A549 (cell line): ENCODE measurements around the gene TLCD3A. TPM values are rescaled to one million over a fixed set of nuclear protein-coding genes. Genes with fewer than 3 reads are reported as not detected.

Experiments used
- ATAC-seq, 2 experiments: fragments of 200-7000 bp in 1 of 2; fragments of >200 bp in 1 of 2; cut with Nextera tagmentation in 1 of 2; cut with Tn5 transposase in 1 of 2; 3 replicates each; pipeline versions ENCODE4 v1.8.0 to v1.9.1; 2018 to 2020; ENCODE audit warnings: mild to moderate bottlenecking in 1 of 2, moderate library complexity in 1 of 2
- CTCF ChIA-PET: fragments of 300-600 bp; sonication (Branson Sonifier 250); formaldehyde crosslinking; extraction: SDS; loops from one replicate; lab custom pipeline; 2021; ENCODE audit warnings: antibody characterized with exemption, inconsistent platforms; lab: Yijun Ruan, JAX
- POLR2A ChIA-PET: fragments of 350-600 bp; formaldehyde crosslinking; extraction: SDS; loops from one replicate; lab custom pipeline; 2021; ENCODE audit warnings: antibody characterized with exemption, inconsistent platforms; lab: Yijun Ruan, JAX
- DNase-seq, 2 experiments: peaks; one replicate each; pipeline versions ENCODE4 v3.0.0 to v3.0.0-alpha.2; 2011 to 2016; ENCODE audit warnings: low read depth in 1 of 2, low spot score in 1 of 2
- FAIRE-seq: peaks from 2 replicates; lab custom pipeline; 2011; peaks lifted over from hg19 to GRCh38; lab: Jason Lieb, UNC
- H3K27ac ChIP-seq, 2 experiments: fragments of >200 bp; sonication (Bioruptor Twin); formaldehyde crosslinking; 3 replicates each; pipeline ENCODE4 v1.5.1; 2016 to 2017
- H3K4me1 ChIP-seq: fragments of >200 bp; sonication (Bioruptor Twin); formaldehyde crosslinking; 3 replicates; pipeline ENCODE4 v1.6.1; 2016
- H3K4me2 ChIP-seq: fragments of >200 bp; sonication (Bioruptor Twin); formaldehyde crosslinking; 3 replicates; pipeline ENCODE4 v1.6.1; 2016
- H3K4me3 ChIP-seq: fragments of >200 bp; sonication (Bioruptor Twin); formaldehyde crosslinking; 3 replicates; pipeline ENCODE4 v1.5.1; 2016
- H3K9me3 ChIP-seq: fragments of >200 bp; sonication (Bioruptor Twin); formaldehyde crosslinking; 3 replicates; pipeline ENCODE4 v1.6.1; 2016
- ATOH8 ChIP-seq: fragments of 250-450 bp; sonication (Bioruptor Pico); IDR thresholded peaks from 2 replicates; pipeline ENCODE4 v1.5.0; 2020; ENCODE audit warnings: low read depth, mild to moderate bottlenecking, moderate library complexity
- CEBPB ChIP-seq, 2 experiments: fragments of >200 bp in 1 of 2; sonication (Bioruptor Twin) in 1 of 2; formaldehyde crosslinking in 1 of 2; IDR thresholded peaks; 2 replicates each; pipeline ENCODE4 v1.6.1; 2012 to 2016
- CHD4 ChIP-seq: fragments of 200-600 bp; sonication (generic); IDR thresholded peaks from 2 replicates; pipeline ENCODE4 v1.6.1; 2016; ENCODE audit warnings: antibody characterized with exemption, mild to moderate bottlenecking, borderline replicate concordance
- EP300 ChIP-seq, 2 experiments: fragments of >200 bp; sonication (Bioruptor Twin); formaldehyde crosslinking; IDR thresholded peaks; 2 replicates in 1 of 2; 3 replicates in 1 of 2; pipeline ENCODE4 v1.6.1; 2016 to 2017
- ESRRA ChIP-seq: fragments of 150-350 bp; IDR thresholded peaks from 2 replicates; pipeline ENCODE4 v1.6.1; 2014; ENCODE audit warnings: mild to moderate bottlenecking, low read length, borderline replicate concordance
- FOSB ChIP-seq: fragments of 250-450 bp; sonication (Bioruptor Pico); IDR thresholded peaks from 2 replicates; pipeline ENCODE4 v1.5.0; 2020; ENCODE audit warnings: mild to moderate bottlenecking, moderate library complexity
- FOXS1 ChIP-seq: fragments of 250-450 bp; sonication (Bioruptor Pico); IDR thresholded peaks from 2 replicates; pipeline ENCODE4 v1.5.0; 2020; ENCODE audit warnings: mild to moderate bottlenecking, moderate library complexity
- HDAC2 ChIP-seq: fragments of 200-600 bp; sonication (generic); IDR thresholded peaks from 2 replicates; pipeline ENCODE4 v1.6.1; 2016
- HES2 ChIP-seq: fragments of >200 bp; sonication (Bioruptor Twin); formaldehyde crosslinking; IDR thresholded peaks from 2 replicates; pipeline ENCODE4 v1.6.1; 2016
- HEYL ChIP-seq: fragments of 250-450 bp; sonication (Bioruptor Pico); IDR thresholded peaks from 2 replicates; pipeline ENCODE4 v1.8.0; 2021; ENCODE audit warnings: mild to moderate bottlenecking, moderate library complexity
- HMGXB4 ChIP-seq: fragments of 250-450 bp; sonication (Bioruptor Pico); IDR thresholded peaks from 2 replicates; pipeline ENCODE4 v1.5.0; 2021; ENCODE audit warnings: mild to moderate bottlenecking, moderate library complexity, borderline replicate concordance
- MAZ ChIP-seq: fragments of 150-350 bp; IDR thresholded peaks from 2 replicates; pipeline ENCODE4 v1.6.1; 2014; ENCODE audit warnings: antibody characterized with exemption, low read depth, low read length, borderline replicate concordance
- MYC ChIP-seq: IDR thresholded peaks from 2 replicates; pipeline ENCODE4 v1.6.1; 2012; ENCODE audit warnings: mild to moderate bottlenecking, inconsistent platforms, low read length, improper control_type of control experiment, borderline replicate concordance
- PHF8 ChIP-seq: fragments of 200-600 bp; sonication (generic); IDR thresholded peaks from 2 replicates; pipeline ENCODE4 v1.6.1; 2016; ENCODE audit warnings: low read depth, mild to moderate bottlenecking, antibody characterized with exemption, moderate library complexity, borderline replicate concordance
- POLR2A ChIP-seq: IDR thresholded peaks from 2 replicates; pipeline ENCODE4 v1.6.1; 2012; ENCODE audit warnings: mild to moderate bottlenecking, low read length
- RFX5 ChIP-seq: fragments of 450-650 bp; IDR thresholded peaks from 2 replicates; pipeline ENCODE4 v1.7.1; 2014; ENCODE audit warnings: antibody characterized with exemption, mild to moderate bottlenecking, moderate library complexity
- RNF2 ChIP-seq: fragments of 200-600 bp; sonication (generic); IDR thresholded peaks from 2 replicates; pipeline ENCODE4 v1.6.1; 2016; ENCODE audit warnings: low read depth, mild to moderate bottlenecking, antibody characterized with exemption, moderate library complexity, borderline replicate concordance
- ZC3H11A ChIP-seq: fragments of 450-650 bp; IDR thresholded peaks from 2 replicates; pipeline ENCODE4 v1.6.1; 2014; ENCODE audit warnings: antibody characterized with exemption, mild to moderate bottlenecking
- WGBS: methylation state at CpG from one replicate; pipeline ENCODE4 v1.1.6; 2017; ENCODE audit errors: missing lambda C conversion rate; 5-methylcytosine and 5-hydroxymethylcytosine counted together
- polyA plus RNA-seq, 4 experiments: library from polyadenylated mRNA; depleted of rRNA in 3 of 4; stranded (reverse); fragments of >200 nt; fragmentation: RNase III in 1 of 4; extraction: RNeasy Plus Mini Kit Qiagen cat#74134 plus additional on column Dnase treatment in 1 of 4; gene quantifications; 2 replicates in 3 of 4; 3 replicates in 1 of 4; pipeline ENCODE4 v1.2.3, GENCODE V29; 2011 to 2017
- TF ChIP-seq, protein P1 (sequence below): fragments of >200 bp; sonication (Bioruptor Twin); formaldehyde crosslinking; IDR thresholded peaks from 3 replicates; pipeline ENCODE4 v1.6.1; 2016
- TF ChIP-seq, protein P2 (sequence below): fragments of 200-600 bp; sonication (generic); IDR thresholded peaks from 2 replicates; pipeline ENCODE4 v1.6.1; 2016; ENCODE audit warnings: antibody characterized with exemption, mild to moderate bottlenecking, moderate library complexity
- TF ChIP-seq, protein P3 (sequence below): fragments of 150-350 bp; IDR thresholded peaks from 2 replicates; pipeline ENCODE4 v1.6.1; 2014; ENCODE audit warnings: low read depth, mild to moderate bottlenecking, low read length

The TLCD3A gene
- polyA plus RNA-seq, 2 of the 4 experiments (the other 2 are of a cell fraction) = 29.5 to 31.5 TPM

DNA sequence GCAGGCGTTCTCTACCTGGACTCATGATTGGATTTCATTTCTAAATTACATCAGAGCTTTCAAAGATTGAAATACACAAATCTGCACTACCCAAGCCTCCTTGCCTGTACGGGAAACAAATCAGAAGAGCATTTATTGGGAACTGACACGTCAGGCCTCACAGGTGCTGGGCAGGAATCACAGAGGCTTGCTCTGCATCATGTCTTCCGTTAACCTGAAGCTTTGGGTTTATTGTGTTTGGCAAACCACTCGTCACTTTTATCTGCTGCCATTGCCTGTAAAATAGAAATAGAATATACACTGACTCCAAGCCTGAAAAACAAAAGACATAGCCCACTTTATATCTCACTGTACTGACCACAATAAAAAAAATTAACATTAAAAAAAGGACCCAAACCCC lies 27.6 kb downstream of the TLCD3A start:
- POLR2A ChIA-PET = no interaction called here

DNA sequence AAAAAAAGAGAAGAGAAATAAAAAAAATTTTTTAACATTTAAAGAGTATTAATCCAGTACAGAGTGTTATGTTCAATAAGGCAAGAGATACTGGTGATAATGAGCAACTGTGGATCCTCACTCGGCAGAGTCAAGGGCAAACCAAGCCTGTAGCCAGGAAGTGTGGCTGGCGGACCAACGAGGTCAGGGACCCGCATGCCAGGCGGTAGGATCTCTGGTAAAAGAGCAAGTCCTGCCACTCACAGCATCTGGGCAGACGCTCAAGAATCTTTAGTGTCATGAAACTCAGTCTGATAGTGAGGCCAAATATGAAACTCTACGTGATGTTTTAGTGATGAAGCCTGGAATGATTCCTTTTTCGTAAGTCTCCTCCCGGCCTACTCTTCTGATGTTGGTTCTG lies 28.0 kb downstream of the TLCD3A start:
- no peak for TF ChIP-seq ESRRA
- TF ChIP-seq, protein P1, sequence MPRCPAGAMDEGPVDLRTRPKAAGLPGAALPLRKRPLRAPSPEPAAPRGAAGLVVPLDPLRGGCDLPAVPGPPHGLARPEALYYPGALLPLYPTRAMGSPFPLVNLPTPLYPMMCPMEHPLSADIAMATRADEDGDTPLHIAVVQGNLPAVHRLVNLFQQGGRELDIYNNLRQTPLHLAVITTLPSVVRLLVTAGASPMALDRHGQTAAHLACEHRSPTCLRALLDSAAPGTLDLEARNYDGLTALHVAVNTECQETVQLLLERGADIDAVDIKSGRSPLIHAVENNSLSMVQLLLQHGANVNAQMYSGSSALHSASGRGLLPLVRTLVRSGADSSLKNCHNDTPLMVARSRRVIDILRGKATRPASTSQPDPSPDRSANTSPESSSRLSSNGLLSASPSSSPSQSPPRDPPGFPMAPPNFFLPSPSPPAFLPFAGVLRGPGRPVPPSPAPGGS = no peak
- TF ChIP-seq ZC3H11A = no peak
- no peak for FAIRE-seq
- Histone ChIP-seq H3K27ac (no peak overlapping the region), H3K4me3 (no peak overlapping the region), H3K4me2 (no peak overlapping the region), H3K4me1 (no peaks in the 10 kb centered on the region), H3K9me3 (no peaks in the 10 kb centered on the region)
- no peak for ATAC-seq
- ChIA-PET CTCF (interaction anchor here (1.2 to 2.5 kb wide), 5 partner anchors 7 to 236 kb away, joined by 3 to 18 read pairs (median 5); partner anchors contain the start of genes GEMIN4, NXN and TIMM22), POLR2A (no interaction called here)
- 94% methylated on average over 9 of the region's 9 CpGs for WGBS
- no peak for DNase-seq

More for the DNA sequence above, 27.6 kb downstream of the TLCD3A start:
- CTCF ChIA-PET = interaction anchor here (0.6 to 2.5 kb wide), 9 partner anchors 9 to 348 kb away, joined by 3 to 14 read pairs (median 3); partner anchors contain the start of genes NXN and TIMM22
- DNase-seq = no peak
- no peak for FAIRE-seq
- H3K4me3 ChIP-seq = no peak overlapping the region
- no peak for ATAC-seq
- TF ChIP-seq, protein P2, sequence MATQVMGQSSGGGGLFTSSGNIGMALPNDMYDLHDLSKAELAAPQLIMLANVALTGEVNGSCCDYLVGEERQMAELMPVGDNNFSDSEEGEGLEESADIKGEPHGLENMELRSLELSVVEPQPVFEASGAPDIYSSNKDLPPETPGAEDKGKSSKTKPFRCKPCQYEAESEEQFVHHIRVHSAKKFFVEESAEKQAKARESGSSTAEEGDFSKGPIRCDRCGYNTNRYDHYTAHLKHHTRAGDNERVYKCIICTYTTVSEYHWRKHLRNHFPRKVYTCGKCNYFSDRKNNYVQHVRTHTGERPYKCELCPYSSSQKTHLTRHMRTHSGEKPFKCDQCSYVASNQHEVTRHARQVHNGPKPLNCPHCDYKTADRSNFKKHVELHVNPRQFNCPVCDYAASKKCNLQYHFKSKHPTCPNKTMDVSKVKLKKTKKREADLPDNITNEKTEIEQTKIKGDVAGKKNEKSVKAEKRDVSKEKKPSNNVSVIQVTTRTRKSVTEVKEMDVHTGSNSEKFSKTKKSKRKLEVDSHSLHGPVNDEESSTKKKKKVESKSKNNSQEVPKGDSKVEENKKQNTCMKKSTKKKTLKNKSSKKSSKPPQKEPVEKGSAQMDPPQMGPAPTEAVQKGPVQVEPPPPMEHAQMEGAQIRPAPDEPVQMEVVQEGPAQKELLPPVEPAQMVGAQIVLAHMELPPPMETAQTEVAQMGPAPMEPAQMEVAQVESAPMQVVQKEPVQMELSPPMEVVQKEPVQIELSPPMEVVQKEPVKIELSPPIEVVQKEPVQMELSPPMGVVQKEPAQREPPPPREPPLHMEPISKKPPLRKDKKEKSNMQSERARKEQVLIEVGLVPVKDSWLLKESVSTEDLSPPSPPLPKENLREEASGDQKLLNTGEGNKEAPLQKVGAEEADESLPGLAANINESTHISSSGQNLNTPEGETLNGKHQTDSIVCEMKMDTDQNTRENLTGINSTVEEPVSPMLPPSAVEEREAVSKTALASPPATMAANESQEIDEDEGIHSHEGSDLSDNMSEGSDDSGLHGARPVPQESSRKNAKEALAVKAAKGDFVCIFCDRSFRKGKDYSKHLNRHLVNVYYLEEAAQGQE = no peak
- TF ChIP-seq, protein P3, sequence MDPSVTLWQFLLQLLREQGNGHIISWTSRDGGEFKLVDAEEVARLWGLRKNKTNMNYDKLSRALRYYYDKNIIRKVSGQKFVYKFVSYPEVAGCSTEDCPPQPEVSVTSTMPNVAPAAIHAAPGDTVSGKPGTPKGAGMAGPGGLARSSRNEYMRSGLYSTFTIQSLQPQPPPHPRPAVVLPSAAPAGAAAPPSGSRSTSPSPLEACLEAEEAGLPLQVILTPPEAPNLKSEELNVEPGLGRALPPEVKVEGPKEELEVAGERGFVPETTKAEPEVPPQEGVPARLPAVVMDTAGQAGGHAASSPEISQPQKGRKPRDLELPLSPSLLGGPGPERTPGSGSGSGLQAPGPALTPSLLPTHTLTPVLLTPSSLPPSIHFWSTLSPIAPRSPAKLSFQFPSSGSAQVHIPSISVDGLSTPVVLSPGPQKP = no peak
- TF ChIP-seq HDAC2 = no peak
- no peak for TF ChIP-seq CHD4
- TF ChIP-seq, protein P1 = no peak
- TF ChIP-seq MAZ = no peak
- TF ChIP-seq, all 56 proteins: peak for 0
- Histone ChIP-seq H3K4me1 (no peaks in the 10 kb centered on the region), H3K27ac (no peak overlapping the region), H3K9me3 (no peaks in the 10 kb centered on the region), H3K4me2 (no peak overlapping the region)
- 90% methylated on average over 5 of the region's 5 CpGs for WGBS

DNA sequence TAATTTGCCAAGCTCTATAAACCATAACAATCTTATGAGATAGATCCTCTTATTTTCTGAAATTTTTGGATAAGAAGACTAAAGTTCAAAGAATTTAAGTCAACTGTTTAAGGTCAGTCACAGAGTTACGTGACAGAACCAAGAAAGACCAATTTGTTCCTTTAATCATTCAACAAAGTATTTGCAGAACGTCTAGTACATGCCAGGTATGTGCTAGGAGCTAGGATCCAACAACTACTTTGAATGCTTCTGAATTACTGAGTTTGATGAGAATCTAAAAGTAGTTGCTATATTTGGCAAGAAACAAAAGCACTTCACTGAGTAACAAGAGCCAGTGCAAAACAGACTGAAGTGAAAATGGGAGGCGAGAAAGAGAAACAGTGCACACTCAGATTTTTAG lies 34.7 kb downstream of the TLCD3A start:
- TF ChIP-seq POLR2A (no peak), RNF2 (no peak), ESRRA (no peak), FOXS1 (CRISPR knock-in tag) (no peak), ZC3H11A (no peak), HMGXB4 (CRISPR knock-in tag) (no peak), HEYL (CRISPR knock-in tag) (no peak), EP300 (IDR thresholded peaks at IDR 0.05) (no peak), FOSB (CRISPR knock-in tag) (no peak), CEBPB (IDR thresholded peaks at IDR 0.05) (no peak), MAZ (no peak), ATOH8 (CRISPR knock-in tag) (no peak), HES2 (no peak), PHF8 (no peak), MYC (no peak), RFX5 (no peak)
- Histone ChIP-seq H3K4me1 (no peaks in the 10 kb centered on the region), H3K4me3 (no peak overlapping the region), H3K27ac (no peak overlapping the region), H3K9me3 (no peaks in the 10 kb centered on the region), H3K4me2 (no peak overlapping the region)
- WGBS = 65% methylated on average over 3 of the region's 3 CpGs
- no peak for FAIRE-seq
- CTCF ChIA-PET = interaction anchor here (0.9 to 4.4 kb wide), 4 partner anchors 11 to 229 kb away, joined by 3 to 36 read pairs (median 6); partner anchors contain the start of genes GEMIN4 and TIMM22
- ATAC-seq = no peak
- DNase-seq = no peak
- POLR2A ChIA-PET = no interaction called here
